ENCODE results near the gene RABL6.
"Not testable (repeated sequence)": the region's sequence is repeated elsewhere in the genome, so short reads cannot be mapped to it uniquely, and the experiment has no call there.

Gene RABL6

GRCh38 chr9:136835932-136836904, 28.5 kb downstream of the RABL6 start:
- no peak for DNase-seq (ENCODE audit: low spot score)

DNA sequence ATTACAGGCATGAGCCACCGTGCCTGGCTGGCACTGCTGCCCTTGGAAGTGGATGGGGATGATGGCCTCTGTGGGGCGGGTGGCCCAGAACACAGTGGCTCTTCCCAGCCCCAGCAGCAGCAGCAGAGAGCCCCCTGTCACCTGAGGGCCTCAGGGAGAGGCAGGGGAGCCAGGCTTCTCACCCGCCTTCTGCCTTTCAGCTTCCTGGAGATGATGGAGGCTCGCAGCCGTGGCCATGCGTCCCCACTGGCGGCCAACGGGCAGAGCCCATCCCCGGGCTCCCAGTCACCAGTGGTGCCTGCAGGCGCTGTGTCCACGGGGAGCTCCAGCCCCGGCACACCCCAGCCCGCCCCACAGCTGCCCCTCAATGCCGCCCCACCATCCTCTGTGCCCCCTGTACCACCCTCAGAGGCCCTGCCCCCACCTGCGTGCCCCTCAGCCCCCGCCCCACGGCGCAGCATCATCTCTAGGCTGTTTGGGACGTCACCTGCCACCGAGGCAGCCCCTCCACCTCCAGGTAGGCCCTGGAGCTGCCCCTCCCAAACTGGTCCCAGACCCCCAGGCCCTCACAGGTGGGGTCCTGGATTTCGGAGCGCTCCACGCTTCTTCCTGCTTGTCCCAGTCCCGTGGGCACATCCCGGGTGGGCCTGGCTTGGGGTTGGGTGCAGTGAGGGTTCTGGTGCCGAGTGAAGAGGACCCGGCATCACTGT, 29.6 kb downstream of the RABL6 start:
- no peak for DNase-seq (ENCODE audit: low spot score)

- not testable (repeated sequence) for DNase-seq (ENCODE audit: low spot score)
These were observed 30.1 kb downstream of the RABL6 start for GRCh38 chr9:136837856-136838277.

DNA sequence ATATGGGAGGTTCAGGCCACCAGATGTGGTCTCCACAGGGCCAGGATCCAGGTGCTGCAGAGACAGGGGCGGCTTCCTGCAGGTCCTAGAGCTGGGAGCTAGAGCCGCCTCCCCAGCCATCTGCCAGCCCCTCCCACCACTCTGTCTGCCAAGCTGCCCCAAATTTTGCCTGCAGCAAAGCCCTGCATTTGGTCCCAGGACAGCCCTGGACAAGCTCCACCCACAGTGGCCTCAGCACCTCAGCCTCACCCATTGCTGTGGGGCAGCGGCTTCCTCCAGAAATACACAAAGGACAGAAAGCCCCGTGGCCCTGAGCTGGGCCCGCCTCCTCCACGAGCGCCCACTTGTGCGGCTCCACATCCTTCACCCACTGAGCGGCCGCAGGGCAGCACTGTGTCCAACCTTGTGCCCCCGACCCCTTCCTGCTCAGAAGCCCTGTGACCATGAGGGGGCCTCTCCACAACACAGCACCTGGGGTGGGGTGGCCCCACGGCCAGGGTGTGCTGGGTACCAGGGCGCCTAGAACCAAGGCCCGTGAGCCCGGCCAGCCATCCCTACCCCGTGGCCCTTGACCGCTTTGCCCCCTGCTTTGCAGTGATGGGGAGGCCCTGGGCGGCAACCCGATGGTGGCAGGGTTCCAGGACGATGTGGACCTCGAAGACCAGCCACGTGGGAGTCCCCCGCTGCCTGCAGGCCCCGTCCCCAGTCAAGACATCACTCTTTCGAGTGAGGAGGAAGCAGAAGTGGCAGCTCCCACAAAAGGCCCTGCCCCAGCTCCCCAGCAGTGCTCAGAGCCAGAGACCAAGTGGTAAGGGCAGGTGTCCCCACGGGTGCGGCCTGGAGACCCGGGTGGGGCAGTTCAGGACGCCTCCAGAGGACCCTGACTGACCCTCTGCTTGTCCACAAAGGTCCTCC, 30.8 kb downstream of the RABL6 start:
- no peak for DNase-seq (ENCODE audit: low spot score)

GRCh38 chr9:136839229-136840139, 31.7 kb downstream of the RABL6 start:
- no peak for DNase-seq (ENCODE audit: low spot score)

GRCh38 chr9:136840140-136840876, 32.6 kb downstream of the RABL6 start:
- DNase-seq (ENCODE audit: low spot score) = no peak

GRCh38 chr9:136840877-136841645, 33.3 kb downstream of the RABL6 start:
- DNase-seq (ENCODE audit: low spot score) = peak; percentile 74

DNA sequence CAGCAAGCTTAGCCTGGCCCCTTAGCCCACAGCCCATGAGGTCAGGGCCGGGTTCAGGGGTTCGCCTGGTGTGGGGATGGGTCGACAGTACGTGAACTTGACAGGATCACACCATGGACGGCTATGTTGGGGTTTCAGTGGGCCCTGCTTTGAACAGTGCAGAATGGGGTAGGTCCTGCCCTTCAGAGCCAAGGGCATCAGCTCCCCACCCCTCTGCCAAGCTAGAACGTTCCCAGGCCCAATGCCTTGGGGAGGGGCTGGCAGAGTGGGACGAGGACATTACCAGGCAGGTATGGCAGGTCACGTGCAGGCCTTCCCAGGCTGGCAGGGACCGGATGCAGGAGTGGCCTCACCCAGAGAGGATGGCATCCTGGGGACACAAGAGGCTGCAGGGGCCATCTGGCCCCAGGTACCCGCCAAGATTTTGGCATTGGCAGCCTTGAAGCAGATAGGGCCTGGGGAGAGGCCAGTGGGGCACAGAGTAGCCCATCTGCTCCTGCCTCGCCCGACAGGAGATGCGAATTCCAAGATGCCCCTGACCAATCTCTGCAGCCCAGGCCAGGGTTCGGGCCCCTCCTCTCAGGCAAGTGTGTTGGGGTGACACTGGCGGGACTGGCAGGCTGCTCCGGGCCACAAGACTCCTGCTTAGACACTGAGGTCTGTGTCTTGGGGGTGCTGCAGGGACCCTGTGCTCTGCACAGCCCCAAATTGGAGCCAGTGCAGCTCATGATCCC, 34.1 kb downstream of the RABL6 start:
- DNase-seq (ENCODE audit: low spot score) = not testable (repeated sequence)

DNA sequence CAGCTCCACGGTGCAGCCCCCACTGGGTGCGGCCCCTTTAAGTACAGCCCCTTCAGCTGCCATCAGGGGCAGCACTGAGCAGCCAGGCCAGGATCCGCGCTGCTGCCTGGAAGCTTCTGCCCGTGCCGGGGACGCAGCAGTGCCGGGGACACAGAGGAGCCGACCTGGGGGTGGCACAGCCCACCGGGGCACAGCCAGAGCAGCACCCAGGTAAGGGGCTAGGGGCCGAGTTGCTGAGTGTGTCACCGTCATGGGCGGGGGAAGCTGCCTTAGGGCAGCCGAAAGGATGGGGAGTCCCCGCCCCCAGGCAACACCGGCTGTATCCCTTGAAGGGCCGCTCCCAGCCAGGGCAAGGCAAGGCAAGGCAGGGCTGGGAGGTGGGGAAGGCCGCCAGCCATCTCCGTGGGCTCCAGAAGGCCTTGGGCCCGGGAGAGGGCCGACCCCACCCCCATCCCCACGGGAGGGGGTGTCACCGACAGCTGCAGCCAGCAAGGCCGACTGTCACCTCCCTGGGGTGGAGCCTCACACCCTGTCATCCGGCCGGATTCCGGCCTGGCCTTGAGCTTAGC, 34.7 kb downstream of the RABL6 start, which contains the start of gene AJM1:
TSS of gene AJM1 (plus strand) at position 99 of the 569 bp plus-strand sequence. CDS start 1,937 bp downstream, outside the sequence.
- DNase-seq (ENCODE audit: low spot score) = peak; percentile 88

- not testable (repeated sequence) for DNase-seq (ENCODE audit: low spot score)
These were observed 35.5 kb downstream of the RABL6 start for GRCh38 chr9:136843159-136843800.

- DNase-seq (ENCODE audit: low spot score) = not testable (repeated sequence)
These were observed 36.3 kb downstream of the RABL6 start for GRCh38 chr9:136843801-136844740.

DNA sequence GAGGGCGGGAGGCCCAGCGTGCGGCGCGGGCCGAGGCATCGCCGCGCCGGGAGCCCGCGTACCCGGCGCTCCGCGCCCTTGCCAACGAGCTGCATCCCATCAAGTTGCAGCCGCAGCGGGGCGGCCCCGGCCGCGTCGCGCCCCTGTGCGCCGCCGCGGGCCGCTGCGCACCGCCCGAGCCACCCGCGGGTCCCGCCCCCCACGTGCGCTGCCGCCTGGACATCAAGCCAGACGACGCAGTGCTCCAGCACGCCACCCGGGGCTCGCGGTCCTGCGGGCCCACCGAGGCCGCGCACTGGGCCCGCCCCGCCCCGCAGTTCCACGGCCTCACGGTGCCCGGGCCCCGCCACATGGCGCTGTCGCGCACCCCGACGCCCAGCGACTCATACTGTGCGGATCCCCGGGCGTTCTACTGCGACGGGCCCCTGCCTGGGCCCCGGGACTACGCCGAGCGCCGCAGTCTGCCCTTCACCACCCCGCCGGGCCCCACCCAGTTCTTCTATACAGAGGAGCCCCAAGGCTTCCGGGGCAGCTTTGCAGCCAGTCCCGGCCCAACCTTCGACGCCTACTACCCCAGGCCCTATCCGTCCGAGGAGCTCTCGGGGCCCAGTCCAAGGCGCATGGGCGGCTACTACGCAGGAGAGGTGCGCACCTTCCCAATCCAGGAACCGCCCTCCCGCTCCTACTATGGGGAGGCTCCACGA, 37.2 kb downstream of the RABL6 start:
- DNase-seq (ENCODE audit: low spot score) = no peak

DNA sequence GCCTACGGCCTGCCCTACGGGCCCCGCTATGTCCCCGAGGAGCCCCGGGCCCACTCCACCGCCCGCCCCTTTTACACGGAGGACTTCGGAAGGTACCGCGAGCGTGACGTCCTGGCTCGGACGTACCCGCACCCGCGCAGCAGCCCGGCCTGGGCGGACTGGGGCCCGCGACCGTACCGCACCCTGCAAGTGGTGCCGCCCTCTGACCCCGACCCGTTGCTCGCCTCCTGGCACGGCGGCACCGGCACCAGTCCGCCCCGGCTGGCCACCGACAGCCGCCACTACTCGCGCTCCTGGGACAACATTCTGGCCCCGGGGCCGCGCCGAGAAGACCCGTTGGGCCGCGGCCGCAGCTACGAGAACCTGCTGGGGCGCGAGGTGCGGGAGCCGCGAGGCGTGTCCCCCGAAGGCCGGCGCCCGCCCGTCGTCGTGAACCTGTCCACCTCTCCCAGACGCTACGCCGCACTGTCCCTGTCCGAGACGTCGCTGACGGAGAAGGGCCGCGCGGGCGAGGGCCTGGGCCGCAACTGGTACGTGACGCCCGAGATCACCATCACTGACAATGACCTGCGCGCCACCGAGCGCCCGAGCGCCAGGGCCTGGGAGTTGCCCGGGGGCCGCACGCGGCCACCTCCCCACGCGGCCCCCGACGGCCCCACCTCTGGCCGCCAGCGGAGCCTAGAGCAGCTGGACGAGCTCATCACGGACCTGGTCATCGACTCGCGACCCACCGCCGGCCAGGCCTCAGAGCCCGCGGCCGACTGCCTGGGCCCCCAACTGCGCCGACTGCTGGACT, 37.9 kb downstream of the RABL6 start:
- DNase-seq (ENCODE audit: low spot score) = no peak

GRCh38 chr9:136846376-136847087, 38.8 kb downstream of the RABL6 start:
- DNase-seq (ENCODE audit: low spot score) = no peak

Data from AG08396 (cell line).